KBM-7 (cell line): ENCODE results near the gene AUH.

ENCODE experiments used
- DNase-seq: peaks from one replicate; pipeline ENCODE4 v3.0.0-alpha.2; 2015
- in situ Hi-C: fragments of 300-500 bp; cut with MboI; formaldehyde crosslinking; loops from 2 replicates; pipeline ENCODE4 v1.14.3; 2020; ENCODE audit warnings: low sequenced_read_pairs, low pct_unique_long_range_greater_than_20kb, mixed read lengths

Gene AUH

DNA sequence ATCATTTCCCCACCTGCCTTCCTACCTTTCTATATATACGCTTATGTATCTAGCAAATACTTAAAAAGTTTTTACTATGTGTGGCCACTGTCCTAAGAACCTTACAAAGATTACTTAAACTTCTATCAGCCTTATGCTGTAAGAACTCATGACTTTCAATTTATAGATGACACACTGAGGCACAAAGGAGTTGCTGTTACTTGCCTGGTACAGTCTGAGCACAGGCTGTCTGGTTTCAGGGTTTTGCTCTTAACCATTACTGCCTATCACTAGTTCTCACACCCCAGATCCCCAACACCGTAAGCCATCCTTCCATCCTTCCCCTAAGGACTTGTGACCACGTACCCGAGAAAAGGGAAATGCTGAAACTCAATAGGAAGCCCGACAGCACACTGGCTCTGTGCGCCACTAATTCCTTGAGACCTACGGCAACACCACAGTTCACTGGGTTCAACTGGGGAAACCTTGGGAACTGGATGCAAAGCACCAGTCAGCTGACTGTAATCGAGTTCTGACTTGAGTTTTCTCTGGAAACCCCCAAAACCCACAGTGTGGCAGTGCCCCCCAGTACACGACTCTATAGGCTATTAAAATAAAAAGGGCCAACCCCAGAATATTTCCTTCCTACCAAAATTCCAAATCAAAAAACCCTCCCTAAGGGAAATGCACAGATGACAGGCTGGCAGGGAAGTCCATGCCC, 56.0 kb downstream of the AUH start:
- in situ Hi-C loops, result no loop called here
- DNase-seq, result no peak

DNA sequence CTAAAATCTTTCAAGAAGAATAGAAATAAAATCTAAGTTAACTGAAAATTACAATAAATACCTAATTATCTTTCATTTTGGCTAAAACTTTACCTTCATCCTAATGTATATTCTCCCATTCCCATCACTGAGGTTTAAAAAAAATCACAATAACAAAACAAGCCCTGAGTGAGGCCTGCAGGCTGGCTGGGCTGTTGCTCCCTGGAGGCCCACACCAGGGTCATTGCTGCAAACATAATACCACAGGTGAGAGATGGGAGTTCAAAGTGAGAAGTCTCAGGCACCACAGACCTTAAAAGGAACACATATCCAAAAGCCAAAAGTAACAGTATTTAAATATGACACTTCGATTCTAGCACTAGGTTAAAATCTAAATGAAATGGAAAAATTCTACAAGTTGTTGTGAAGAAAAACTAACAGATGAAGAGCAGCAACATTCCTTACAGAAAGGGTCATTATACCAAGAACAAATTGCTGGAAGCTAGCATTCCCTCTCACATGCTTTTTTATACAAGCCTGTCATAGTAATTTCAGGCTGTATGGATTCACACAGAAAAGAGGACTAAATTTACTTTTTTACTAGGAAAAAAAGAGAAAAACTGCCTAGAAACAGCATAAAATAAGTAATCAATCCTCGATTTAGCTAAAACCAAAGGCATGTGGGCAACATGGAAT, 57.8 kb downstream of the AUH start:
- no peak for DNase-seq

GRCh38 chr9:91302831-91303230, 58.9 kb downstream of the AUH start:
- peak; percentile 65 for DNase-seq
- in situ Hi-C loops, result no loop called here

More for the DNA sequence above, 57.8 kb downstream of the AUH start:
- in situ Hi-C loops, result no loop called here

GRCh38 chr9:91301161-91301560, 60.6 kb downstream of the AUH start:
- in situ Hi-C loops, result no loop called here
- DNase-seq, result no peak

DNA sequence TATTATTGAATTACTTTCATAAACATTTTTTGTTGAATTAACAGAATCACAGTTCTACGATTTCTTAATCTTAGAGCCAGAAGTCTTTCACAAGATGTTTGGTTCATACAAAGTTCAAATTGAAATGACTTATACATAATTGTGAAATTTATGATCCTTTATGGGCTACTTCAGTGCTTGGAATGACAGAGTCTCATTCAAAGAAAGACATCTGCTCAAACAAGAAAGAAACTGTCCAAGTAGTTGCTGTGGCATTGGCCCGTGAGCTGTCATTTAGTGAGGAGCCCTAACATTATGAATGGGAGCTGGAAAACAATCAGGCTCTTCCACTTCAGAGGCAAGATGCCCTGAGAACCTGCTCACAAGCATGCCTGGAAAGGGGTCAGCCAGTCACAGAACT, 63.4 kb downstream of the AUH start:
- no peak for DNase-seq
- in situ Hi-C loops, result no loop called here

DNA sequence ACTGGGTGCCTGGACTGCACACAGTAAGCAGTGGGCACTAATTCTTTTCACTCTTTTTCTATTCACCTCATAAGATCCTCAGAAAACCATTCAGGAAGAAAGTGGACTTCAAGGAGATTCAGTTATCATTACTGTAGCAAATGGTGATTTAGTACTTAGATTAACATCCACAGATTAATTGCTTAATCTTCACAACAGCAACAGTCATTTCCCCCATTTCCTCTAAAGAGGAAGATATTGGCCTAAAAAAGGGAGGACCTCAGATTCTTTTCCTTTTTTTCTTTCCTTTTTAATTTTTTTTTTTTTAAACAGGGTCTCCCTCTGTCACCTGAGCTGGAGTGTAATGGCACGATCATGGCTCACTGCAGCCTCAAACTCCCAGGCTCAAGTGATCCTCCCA, 64.4 kb downstream of the AUH start:
- DNase-seq, result no peak
- in situ Hi-C loops, result no loop called here

DNA sequence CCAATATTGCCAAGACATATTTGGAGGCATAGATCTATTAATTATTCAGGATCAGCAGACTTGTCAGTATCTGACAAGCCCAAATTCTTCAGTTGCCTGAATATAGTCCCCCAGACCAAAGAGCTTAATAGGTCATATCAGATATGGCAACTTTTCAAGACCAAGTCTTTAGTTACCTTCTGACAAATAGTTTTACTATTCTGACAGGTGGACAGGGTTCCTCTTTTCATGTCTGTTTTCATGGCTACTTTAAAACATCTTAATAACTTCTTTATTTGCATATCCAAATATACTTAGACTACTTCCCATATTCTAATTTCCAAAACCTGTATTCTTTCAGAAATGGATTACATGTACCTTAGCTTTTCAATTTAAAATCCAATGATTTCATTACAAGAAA, 65.4 kb downstream of the AUH start:
- in situ Hi-C loops, result no loop called here
- no peak for DNase-seq

- no peak for DNase-seq
- in situ Hi-C loops, result no loop called here
These were observed 66.4 kb downstream of the AUH start for GRCh38 chr9:91295357-91295756.

DNA sequence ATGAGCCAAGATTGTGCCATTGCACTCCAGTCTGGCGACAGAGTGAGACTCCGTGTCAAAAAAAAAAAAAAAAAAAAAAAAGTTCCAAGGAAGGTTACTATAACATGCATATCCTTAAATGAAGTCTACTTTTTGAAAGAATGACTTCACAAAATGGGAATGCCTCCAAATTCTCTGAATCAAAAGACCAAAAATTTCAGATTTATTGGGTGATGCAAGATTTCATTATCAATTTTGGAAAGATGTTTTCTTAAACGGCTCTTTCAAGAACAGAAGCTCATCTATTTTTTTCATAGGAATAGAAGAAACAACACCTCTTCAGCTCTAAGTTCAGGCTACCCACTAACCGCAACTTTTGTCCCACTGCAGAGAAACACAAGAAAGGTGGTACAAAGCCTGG, 69.9 kb downstream of the AUH start:
- DNase-seq, result no peak
- in situ Hi-C loops, result no loop called here

GRCh38 chr9:91289244-91289643, 72.5 kb downstream of the AUH start:
- peak; percentile 28 for DNase-seq
- in situ Hi-C loops, result no loop called here

DNA sequence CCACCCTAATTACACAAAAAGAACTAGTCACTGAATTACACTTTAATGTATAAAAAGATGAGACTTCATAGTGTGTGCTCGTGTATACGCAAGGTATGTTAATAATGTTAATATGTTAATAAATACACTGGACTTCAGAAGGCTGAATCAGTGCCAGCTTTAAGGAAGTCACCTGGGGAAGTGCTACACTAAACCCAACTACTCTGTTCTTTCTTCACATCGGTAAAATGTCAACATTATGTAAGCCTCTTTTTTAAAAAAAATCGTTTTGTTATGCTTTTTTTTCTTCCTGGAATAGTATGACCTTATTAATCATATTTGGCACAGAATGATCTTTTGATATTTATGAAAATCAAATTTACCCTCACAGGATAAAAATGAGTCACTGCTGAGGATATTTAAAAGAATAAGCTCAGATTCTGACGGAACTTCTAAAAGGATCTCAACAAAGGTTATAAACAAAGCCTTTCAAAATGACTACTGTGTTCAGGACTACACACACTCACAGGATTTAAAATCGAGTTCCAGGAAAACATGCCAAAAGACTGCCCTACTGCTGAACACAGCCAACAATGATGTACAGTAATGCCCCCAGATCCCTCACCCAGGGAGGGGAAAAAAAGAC, 75.9 kb downstream of the AUH start:
- in situ Hi-C loops, result no loop called here
- no peak for DNase-seq

DNA sequence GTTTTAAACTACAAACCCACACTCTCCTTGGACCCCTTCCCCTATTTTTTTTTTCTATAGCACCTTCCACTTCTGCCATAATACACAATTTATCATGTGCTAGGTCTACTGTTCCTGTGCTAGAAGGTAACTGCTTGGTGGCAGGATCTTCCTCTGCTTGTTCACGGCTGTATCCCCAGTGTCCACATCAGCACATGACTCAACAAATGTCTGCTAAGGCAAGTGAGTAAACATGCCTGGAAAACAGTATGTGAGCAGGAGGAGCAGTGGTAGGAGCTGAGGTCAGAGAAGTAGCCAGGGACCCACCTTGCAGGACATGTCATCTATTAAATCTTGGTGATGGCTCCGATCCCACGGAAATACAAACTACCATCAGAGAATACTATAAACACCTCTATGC, 79.4 kb downstream of the AUH start:
- in situ Hi-C loops, result no loop called here
- no peak for DNase-seq

- no peak for DNase-seq
- in situ Hi-C loops, result no loop called here
These were observed 82.2 kb downstream of the AUH start for GRCh38 chr9:91279296-91280204.

DNA sequence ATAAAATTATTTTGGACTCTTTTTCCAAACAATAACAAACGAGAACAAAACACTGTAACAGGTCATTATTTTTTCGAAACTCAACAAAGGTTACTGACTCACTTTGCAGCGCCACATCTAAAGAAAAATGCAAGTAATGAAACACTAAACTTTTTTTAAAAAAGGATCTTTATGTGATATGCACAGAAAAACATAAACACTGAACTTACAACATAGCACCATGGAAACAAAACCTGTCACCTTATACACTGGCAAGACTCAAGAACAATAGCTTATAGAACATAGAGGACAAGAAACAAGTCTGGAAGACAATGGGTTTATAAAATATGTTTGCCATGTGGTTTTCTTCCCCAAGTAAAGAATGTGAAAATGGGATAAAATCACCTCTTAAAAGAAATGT, 85.2 kb downstream of the AUH start:
- in situ Hi-C loops, result no loop called here
- DNase-seq, result no peak

GRCh38 chr9:91275655-91276054, 86.1 kb downstream of the AUH start:
- in situ Hi-C loops, result no loop called here
- DNase-seq, result no peak

DNA sequence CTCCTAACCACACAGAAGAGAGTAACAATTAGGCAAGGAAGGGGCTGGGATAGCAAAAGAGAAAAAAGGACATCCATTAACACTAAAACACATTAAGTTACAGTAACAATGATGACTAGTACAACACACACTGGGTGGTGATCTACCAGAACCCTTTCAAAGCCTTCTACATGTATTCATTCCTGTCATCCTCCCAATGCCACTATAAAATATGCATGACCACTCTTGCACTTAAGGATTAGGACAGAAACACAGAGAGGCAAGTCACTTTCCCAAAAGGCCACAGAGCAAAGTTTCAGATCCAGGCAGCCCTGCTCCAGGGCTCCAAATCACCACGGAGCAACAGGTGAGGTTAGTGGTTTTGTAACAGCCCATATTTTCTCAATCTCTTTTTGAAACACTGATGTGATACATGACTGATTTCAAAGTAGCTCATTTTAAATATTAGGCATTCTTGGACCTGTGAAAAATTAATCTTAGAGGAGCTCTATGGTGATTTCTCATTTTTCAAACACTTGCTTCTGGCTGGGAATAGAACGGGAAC, 86.7 kb downstream of the AUH start:
- in situ Hi-C loops, result no loop called here
- no peak for DNase-seq

GRCh38 chr9:91273853-91274552, 87.7 kb downstream of the AUH start:
- DNase-seq, result no peak
- in situ Hi-C loops, result no loop called here

DNA sequence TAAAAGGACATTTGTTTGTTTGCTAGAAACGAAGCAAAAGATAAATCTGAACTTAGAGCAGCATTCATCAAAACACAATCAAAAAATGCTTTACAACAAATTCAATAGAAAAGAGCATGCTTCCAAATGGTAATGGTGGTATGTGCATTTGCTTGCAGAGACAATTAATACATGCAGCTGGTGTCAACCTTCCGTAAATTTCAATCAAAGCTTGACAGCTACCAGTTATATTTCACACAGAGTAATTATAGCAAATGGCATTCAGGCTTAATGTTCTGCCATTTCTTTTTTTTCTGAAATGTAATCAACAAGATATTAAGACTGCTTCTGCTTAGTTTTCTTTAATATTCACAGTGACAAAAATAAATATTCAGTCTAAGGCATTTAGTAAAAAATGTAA, 90.6 kb downstream of the AUH start:
- in situ Hi-C loops, result no loop called here
- DNase-seq, result no peak
